ENCODE results near the gene ARL8A. TPM values are rescaled to one million over a fixed set of nuclear protein-coding genes. Genes with fewer than 3 reads are reported as not detected.

The ARL8A gene
- total RNA-seq, 2 donors from 2014 or later: 72.8 to 82.0 TPM

GRCh38 chr1:202162418-202163280 lies 18.1 kb upstream of the ARL8A start:
- H3K36me3 Mint-ChIP-seq (ENCODE audit: low read depth): no peaks in the 10 kb centered on the region
- 74 to 82% methylated on average over 6 to 15 of the region's 15 CpGs for WGBS, 2 experiments (ENCODE audit: insufficient coverage in 1 of 2, insufficient read length in 1 of 2)
- H3K9ac ChIP-seq (ENCODE audit: extremely low read depth, low read length, poor library complexity, severe bottlenecking): no peak overlapping the region
- no peaks in the 10 kb centered on the region for H3K27me3 Mint-ChIP-seq (ENCODE audit: insufficient read depth)
- peaks cover 29% of the 10 kb centered on the region for H3K4me1 Mint-ChIP-seq
- H3K4me3 ChIP-seq (ENCODE audit: low read length): no peak overlapping the region
- no peak for DNase-seq
- H3K27ac ChIP-seq (ENCODE audit: low read depth, low read length): no peak overlapping the region
- no peaks in the 10 kb centered on the region for H3K9me3 Mint-ChIP-seq
- no peak overlapping the region for H3K4me3 Mint-ChIP-seq
- H3K27ac Mint-ChIP-seq: no peak overlapping the region
- no peaks in the 10 kb centered on the region for H3K9me3 ChIP-seq (ENCODE audit: control insufficient read depth, low read length)
- no peak for TF ChIP-seq CTCF (conservative IDR thresholded peaks at IDR 0.05)
- H3K4me1 ChIP-seq (ENCODE audit: control insufficient read depth, insufficient read depth, low read length): peaks cover 4% of the 10 kb centered on the region
- no peaks in the 10 kb centered on the region for H3K36me3 ChIP-seq (ENCODE audit: control insufficient read depth, insufficient read depth, low read length)
- no peaks in the 10 kb centered on the region for H3K27me3 ChIP-seq (ENCODE audit: control insufficient read depth, insufficient read depth, low read length, poor library complexity, severe bottlenecking)

GRCh38 chr1:202162047-202162417 lies 17.5 kb upstream of the ARL8A start:
- no peak for DNase-seq
- Mint-ChIP-seq H3K27me3 (ENCODE audit: insufficient read depth) (no peaks in the 10 kb centered on the region), H3K4me3 (no peak overlapping the region), H3K9me3 (no peaks in the 10 kb centered on the region), H3K36me3 (ENCODE audit: low read depth) (no peaks in the 10 kb centered on the region), H3K4me1 (peaks cover 29% of the 10 kb centered on the region), H3K27ac (no peak overlapping the region)
- H3K9me3 ChIP-seq (ENCODE audit: control insufficient read depth, low read length): no peaks in the 10 kb centered on the region
- no peaks in the 10 kb centered on the region for H3K27me3 ChIP-seq (ENCODE audit: control insufficient read depth, insufficient read depth, low read length, poor library complexity, severe bottlenecking)
- H3K36me3 ChIP-seq (ENCODE audit: control insufficient read depth, insufficient read depth, low read length): no peaks in the 10 kb centered on the region
- no peak overlapping the region for H3K9ac ChIP-seq (ENCODE audit: extremely low read depth, low read length, poor library complexity, severe bottlenecking)
- no peak overlapping the region for H3K4me3 ChIP-seq (ENCODE audit: low read length)
- H3K4me1 ChIP-seq (ENCODE audit: control insufficient read depth, insufficient read depth, low read length): peaks cover 4% of the 10 kb centered on the region
- no peak for TF ChIP-seq CTCF (conservative IDR thresholded peaks at IDR 0.05)
- WGBS, 2 experiments (ENCODE audit: insufficient coverage in 1 of 2, insufficient read length in 1 of 2): 77 to 100% methylated on average over 3 to 4 of the region's 4 CpGs
- H3K27ac ChIP-seq (ENCODE audit: low read depth, low read length): no peak overlapping the region

GRCh38 chr1:202161151-202162046 lies 16.9 kb upstream of the ARL8A start:
- H3K9me3 ChIP-seq (ENCODE audit: control insufficient read depth, low read length): no peaks in the 10 kb centered on the region
- no peak overlapping the region for H3K27ac Mint-ChIP-seq
- H3K9me3 Mint-ChIP-seq: no peaks in the 10 kb centered on the region
- H3K4me1 ChIP-seq (ENCODE audit: control insufficient read depth, insufficient read depth, low read length): peaks cover 4% of the 10 kb centered on the region
- WGBS, 2 experiments (ENCODE audit: insufficient coverage in 1 of 2, insufficient read length in 1 of 2): 87 to 91% methylated on average over 5 to 22 of the region's 22 CpGs
- no peaks in the 10 kb centered on the region for H3K36me3 Mint-ChIP-seq (ENCODE audit: low read depth)
- no peaks in the 10 kb centered on the region for H3K36me3 ChIP-seq (ENCODE audit: control insufficient read depth, insufficient read depth, low read length)
- no peak overlapping the region for H3K27ac ChIP-seq (ENCODE audit: low read depth, low read length)
- TF ChIP-seq CTCF (conservative IDR thresholded peaks at IDR 0.05): no peak
- no peak overlapping the region for H3K4me3 ChIP-seq (ENCODE audit: low read length)
- no peak overlapping the region for H3K9ac ChIP-seq (ENCODE audit: extremely low read depth, low read length, poor library complexity, severe bottlenecking)
- DNase-seq: no peak
- H3K4me1 Mint-ChIP-seq: peaks cover 25% of the 10 kb centered on the region
- H3K27me3 ChIP-seq (ENCODE audit: control insufficient read depth, insufficient read depth, low read length, poor library complexity, severe bottlenecking): no peaks in the 10 kb centered on the region
- no peaks in the 10 kb centered on the region for H3K27me3 Mint-ChIP-seq (ENCODE audit: insufficient read depth)
- H3K4me3 Mint-ChIP-seq: no peak overlapping the region
